ENCODE results near the gene LYAR. TPM values are rescaled to one million over a fixed set of nuclear protein-coding genes. Genes with fewer than 3 reads are reported as not detected.

Gene LYAR
- 10 to 100 TPM; 48.8 to 60.7 (median 54.6) TPM for polyA plus RNA-seq

GRCh38 chr4:4289941-4290850 lies at the start of gene LYAR, which contains the start of gene ZBTB49:
TSS of gene LYAR (minus strand) at chr4:4290154. CDS start at chr4:4283742, 6,412 bp downstream.
TSS of gene ZBTB49 (plus strand) at chr4:4290251. CDS start at chr4:4299946, 9,695 bp downstream.
- Mint-ChIP-seq H3K4me1 (peaks cover 58 to 78% of the 10 kb centered on the region in 2 donors), H3K27ac (peak within 1 kb of the TSS; percentile 83 to 96 (median 94))

GRCh38 chr4:4339504-4340085 lies 49.6 kb upstream of the LYAR start:
- Mint-ChIP-seq H3K4me1 (peaks cover 5 to 6% of the 10 kb centered on the region in 2 donors), H3K27ac (peak overlapping the region in 1 of 6 donors; percentile 35), H3K9me3 (no peaks in the 10 kb centered on the region), H3K4me3 (no peak overlapping the region), H3K27me3 (ENCODE audit: low read depth in 3 of 3) (peaks cover 0 to 5% (median 0%) of the 10 kb centered on the region in 3 donors), H3K36me3 (no peaks in the 10 kb centered on the region)
- no peak for DNase-seq

More at GRCh38 chr4:4289941-4290850, at the start of gene LYAR, which contains the start of gene ZBTB49:
- DNase-seq: peak; percentile 97 to 98 (median 98)
- Mint-ChIP-seq H3K9me3 (no peaks in the 10 kb centered on the region), H3K27me3 (ENCODE audit: low read depth in 3 of 3) (peaks cover 5 to 10% (median 6%) of the 10 kb centered on the region in 3 donors), H3K4me3 (peak within 1 kb of the TSS; percentile 94 to 98 (median 96)), H3K36me3 (peaks cover 13 to 18% (median 16%) of the 10 kb centered on the region in 3 donors)

DNA sequence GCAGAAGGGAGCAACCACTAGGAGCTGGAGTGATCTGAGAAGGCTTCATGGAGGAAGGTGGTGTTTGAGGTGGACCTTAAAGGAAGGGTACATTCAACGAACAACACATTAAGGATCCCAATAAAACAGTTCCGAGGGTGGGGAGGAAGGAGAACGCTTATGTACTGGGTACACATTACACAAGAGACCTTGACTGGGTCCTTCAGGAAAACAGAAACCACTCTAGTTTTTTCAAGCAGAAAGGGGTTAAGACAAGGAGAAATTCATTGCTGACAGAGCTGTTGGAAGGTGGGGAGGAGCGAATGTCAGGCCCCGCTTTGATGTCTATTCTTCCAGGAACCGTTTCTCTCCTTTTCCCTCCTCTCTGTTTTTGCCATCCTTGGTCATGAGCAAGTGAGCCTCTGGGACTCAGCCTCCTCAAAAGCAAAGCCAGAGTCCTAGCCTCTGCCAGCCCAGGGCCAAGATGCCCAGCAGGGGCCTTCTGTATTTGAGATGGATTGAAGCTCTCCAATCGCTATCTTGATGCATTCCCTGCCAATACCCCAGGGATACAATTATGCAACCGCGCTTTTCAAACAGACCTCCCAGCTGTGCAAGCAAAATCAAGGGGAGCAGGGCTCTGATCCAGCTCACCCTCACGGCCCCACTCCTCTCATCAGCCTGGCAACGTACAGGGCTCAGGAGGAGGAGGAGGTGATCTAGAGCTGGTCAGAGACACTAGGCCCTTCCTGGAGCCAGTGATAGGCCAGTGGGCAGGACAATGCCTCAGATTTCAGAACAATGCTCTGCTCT lies 48.5 kb upstream of the LYAR start:
- peaks cover 0 to 4% (median 0%) of the 10 kb centered on the region in 3 donors for H3K27me3 Mint-ChIP-seq (ENCODE audit: low read depth in 3 of 3)
- H3K4me3 Mint-ChIP-seq: no peak overlapping the region
- no peak for DNase-seq
- H3K27ac Mint-ChIP-seq: peak overlapping the region in 1 of 6 donors; percentile 66
- no peaks in the 10 kb centered on the region for H3K9me3 Mint-ChIP-seq
- no peaks in the 10 kb centered on the region for H3K36me3 Mint-ChIP-seq
- peaks cover 5 to 6% of the 10 kb centered on the region in 2 donors for H3K4me1 Mint-ChIP-seq

- no peaks in the 10 kb centered on the region for H3K9me3 Mint-ChIP-seq
- peaks cover 5 to 6% of the 10 kb centered on the region in 2 donors for H3K4me1 Mint-ChIP-seq
- H3K36me3 Mint-ChIP-seq: no peaks in the 10 kb centered on the region
- peak overlapping the region in 2 of 5 donors; percentile 22 to 45 for H3K4me3 Mint-ChIP-seq
- peak overlapping the region in 1 of 6 donors; percentile 61 for H3K27ac Mint-ChIP-seq
- DNase-seq: peak; percentile 64 to 75 (median 67)
- H3K27me3 Mint-ChIP-seq (ENCODE audit: low read depth in 3 of 3): peaks cover 0 to 4% (median 0%) of the 10 kb centered on the region in 3 donors
These were observed 45.0 kb upstream of the LYAR start for GRCh38 chr4:4334798-4335520.

DNA sequence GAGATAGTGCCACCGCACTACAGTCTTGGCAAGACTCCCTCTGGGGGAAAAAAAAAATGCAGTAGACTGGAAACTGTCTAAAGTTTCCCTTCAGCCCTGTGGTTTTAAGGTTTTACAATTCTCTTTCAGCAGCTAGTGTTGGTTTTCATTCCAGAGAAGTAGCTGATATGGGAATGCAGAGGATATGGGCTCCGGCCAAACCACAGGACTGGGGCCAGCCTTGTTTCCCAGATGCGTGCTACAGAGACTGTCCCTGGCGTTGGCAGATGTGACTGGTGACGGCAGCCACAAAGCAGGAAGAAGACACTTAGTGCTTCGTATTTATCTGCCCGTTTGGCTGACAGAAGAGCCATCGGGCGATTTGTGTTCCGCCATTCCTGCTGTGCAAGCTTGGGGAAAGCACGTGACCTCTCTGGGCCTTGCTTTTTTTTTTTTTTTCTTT lies 43.3 kb upstream of the LYAR start:
- H3K27ac Mint-ChIP-seq: no peak overlapping the region
- H3K36me3 Mint-ChIP-seq: no peaks in the 10 kb centered on the region
- H3K4me3 Mint-ChIP-seq: no peak overlapping the region
- DNase-seq: no peak
- peaks cover 0 to 2% (median 0%) of the 10 kb centered on the region in 3 donors for H3K27me3 Mint-ChIP-seq (ENCODE audit: low read depth in 3 of 3)
- no peaks in the 10 kb centered on the region for H3K9me3 Mint-ChIP-seq
- H3K4me1 Mint-ChIP-seq: peaks cover 5 to 6% of the 10 kb centered on the region in 2 donors

DNA sequence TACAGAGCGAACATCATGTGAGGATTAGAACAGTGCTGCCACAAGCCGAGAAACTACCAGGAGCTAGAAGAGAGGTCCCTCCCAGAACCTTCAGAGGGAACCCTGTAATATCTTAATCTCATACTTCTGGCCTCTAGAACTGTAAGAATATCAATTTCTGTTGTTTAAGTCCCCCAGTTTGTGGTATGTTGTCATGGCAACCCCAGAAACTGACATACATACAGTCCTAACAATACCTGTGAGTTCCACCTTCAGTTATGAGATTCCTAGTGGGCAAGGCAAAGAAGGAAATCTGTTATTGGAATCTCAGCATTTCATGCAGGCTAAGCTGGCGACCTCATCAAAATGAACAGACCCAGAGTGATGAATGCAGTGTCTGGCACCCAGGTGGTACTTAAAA lies 42.6 kb upstream of the LYAR start:
- H3K9me3 Mint-ChIP-seq: no peaks in the 10 kb centered on the region
- peaks cover 5 to 6% of the 10 kb centered on the region in 2 donors for H3K4me1 Mint-ChIP-seq
- no peak overlapping the region for H3K27ac Mint-ChIP-seq
- no peaks in the 10 kb centered on the region for H3K27me3 Mint-ChIP-seq (ENCODE audit: low read depth in 3 of 3)
- no peak overlapping the region for H3K4me3 Mint-ChIP-seq
- DNase-seq: no peak
- no peaks in the 10 kb centered on the region for H3K36me3 Mint-ChIP-seq

GRCh38 chr4:4330794-4331193 lies 40.8 kb upstream of the LYAR start:
- Mint-ChIP-seq H3K27ac (no peak overlapping the region), H3K4me1 (peaks cover 5 to 6% of the 10 kb centered on the region in 2 donors)

GRCh38 chr4:4329496-4329895 lies 39.5 kb upstream of the LYAR start:
- no peak for DNase-seq
- Mint-ChIP-seq H3K9me3 (no peaks in the 10 kb centered on the region), H3K27ac (no peak overlapping the region), H3K27me3 (ENCODE audit: low read depth in 3 of 3) (no peaks in the 10 kb centered on the region), H3K36me3 (no peaks in the 10 kb centered on the region), H3K4me1 (no peaks in the 10 kb centered on the region), H3K4me3 (no peak overlapping the region)

More at GRCh38 chr4:4330794-4331193, 40.8 kb upstream of the LYAR start:
- Mint-ChIP-seq H3K27me3 (ENCODE audit: low read depth in 3 of 3) (no peaks in the 10 kb centered on the region), H3K4me3 (no peak overlapping the region), H3K36me3 (no peaks in the 10 kb centered on the region), H3K9me3 (no peaks in the 10 kb centered on the region)
- DNase-seq: no peak

DNA sequence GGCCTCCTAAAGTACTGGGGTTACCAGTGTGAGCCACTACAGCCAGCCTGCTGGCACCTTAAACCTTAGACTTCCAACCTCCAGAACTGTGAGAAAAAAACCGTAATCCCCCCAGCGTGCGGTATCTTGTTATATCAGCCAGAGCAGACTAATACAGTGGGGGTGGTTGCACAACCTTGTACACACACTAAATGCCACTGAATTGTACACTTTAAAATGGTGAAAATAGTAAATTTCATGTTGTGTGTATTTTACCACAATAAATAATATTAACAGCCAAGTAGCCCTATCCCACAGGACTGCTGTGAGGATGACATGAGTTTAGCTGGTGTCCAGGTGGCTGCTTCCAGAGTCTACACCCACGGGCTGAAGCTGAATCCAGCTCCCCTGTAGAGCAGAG lies 38.9 kb upstream of the LYAR start:
- Mint-ChIP-seq H3K4me1 (no peaks in the 10 kb centered on the region), H3K4me3 (no peak overlapping the region), H3K27me3 (ENCODE audit: low read depth in 3 of 3) (no peaks in the 10 kb centered on the region), H3K36me3 (peaks cover 0 to 2% (median 0%) of the 10 kb centered on the region in 3 donors), H3K27ac (no peak overlapping the region), H3K9me3 (no peaks in the 10 kb centered on the region)
- DNase-seq: no peak

- no peak overlapping the region for H3K4me3 Mint-ChIP-seq
- peaks cover 3 to 5% (median 3%) of the 10 kb centered on the region in 3 donors for H3K36me3 Mint-ChIP-seq
- H3K9me3 Mint-ChIP-seq: no peaks in the 10 kb centered on the region
- DNase-seq: no peak
- H3K4me1 Mint-ChIP-seq: no peaks in the 10 kb centered on the region
- no peak overlapping the region for H3K27ac Mint-ChIP-seq
- H3K27me3 Mint-ChIP-seq (ENCODE audit: low read depth in 3 of 3): no peaks in the 10 kb centered on the region
These were observed 38.3 kb upstream of the LYAR start for GRCh38 chr4:4328206-4328605.

- peaks cover 3 to 7% (median 5%) of the 10 kb centered on the region in 3 donors for H3K36me3 Mint-ChIP-seq
- no peaks in the 10 kb centered on the region for H3K4me1 Mint-ChIP-seq
- no peak for DNase-seq
- H3K27me3 Mint-ChIP-seq (ENCODE audit: low read depth in 3 of 3): no peaks in the 10 kb centered on the region
- no peak overlapping the region for H3K27ac Mint-ChIP-seq
- H3K9me3 Mint-ChIP-seq: no peaks in the 10 kb centered on the region
- no peak overlapping the region for H3K4me3 Mint-ChIP-seq
These were observed 37.7 kb upstream of the LYAR start for GRCh38 chr4:4327652-4328121.

DNA sequence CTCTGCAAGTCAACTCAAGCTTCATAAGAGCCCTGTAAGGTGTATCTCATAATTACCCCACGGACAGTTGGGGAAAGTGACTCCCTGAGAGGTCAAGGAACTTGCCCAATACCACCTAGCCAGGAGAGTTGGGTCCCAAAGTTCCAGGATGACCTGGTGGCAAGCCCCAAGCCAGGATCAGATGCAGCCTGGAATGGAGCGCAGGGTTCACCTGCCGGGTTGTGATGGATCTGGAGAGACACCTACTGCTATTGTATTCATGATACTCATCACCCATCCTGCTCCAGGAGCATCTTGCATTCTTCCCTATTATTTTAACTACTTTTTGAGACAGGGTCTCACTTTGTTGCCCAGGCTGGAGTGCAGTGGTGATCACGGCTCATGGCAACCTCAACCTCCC lies 36.2 kb upstream of the LYAR start:
- Mint-ChIP-seq H3K4me3 (no peak overlapping the region), H3K27me3 (ENCODE audit: low read depth in 3 of 3) (no peaks in the 10 kb centered on the region), H3K36me3 (peaks cover 7 to 18% (median 14%) of the 10 kb centered on the region in 3 donors), H3K9me3 (no peaks in the 10 kb centered on the region), H3K27ac (no peak overlapping the region), H3K4me1 (no peaks in the 10 kb centered on the region)
- no peak for DNase-seq

GRCh38 chr4:4325321-4325720 lies 35.4 kb upstream of the LYAR start:
- Mint-ChIP-seq H3K4me3 (no peak overlapping the region), H3K9me3 (no peaks in the 10 kb centered on the region), H3K4me1 (no peaks in the 10 kb centered on the region), H3K27me3 (ENCODE audit: low read depth in 3 of 3) (no peaks in the 10 kb centered on the region), H3K27ac (no peak overlapping the region), H3K36me3 (peaks cover 7 to 22% (median 15%) of the 10 kb centered on the region in 3 donors)
- no peak for DNase-seq
